Renal cortex interstitium (tissue), 15 donors: ENCODE results near the gene NKX6-1. TPM values are rescaled to one million over a fixed set of nuclear protein-coding genes. Genes with fewer than 3 reads are reported as not detected.

Experiments
- DNase-seq, 11 donors: peaks; one replicate each; pipeline ENCODE4 v3.0.0-alpha.2; 2013; ENCODE audit warnings: low read depth in 9 of 11, low spot score in 4 of 11; ENCODE audit errors: extremely low read depth in 1 of 11
- long read RNA-seq, 16 experiments: transcript quantifications; one replicate each; lab custom pipeline, GENCODE V29; 2026
- polyA plus RNA-seq, 3 donors: library from polyadenylated mRNA; unstranded; fragments of 120-200 nt; gene quantifications; one replicate each; pipeline ENCODE4 v1.2.1, GENCODE V29; 2013; ENCODE audit not compliant: insufficient read length in 3 of 3

Gene NKX6-1
- under 1 TPM in 1 of 3 donors, not detected in 2; 0.13 TPM for polyA plus RNA-seq
- long read RNA-seq, donor 1, result 0 reads
- long read RNA-seq, donor 2, result 0 reads
- long read RNA-seq, donor 3, result 0 reads
- long read RNA-seq, donor 4, result 0 reads
- long read RNA-seq, donor 5, result 0 reads
- long read RNA-seq, donor 6, result 0 reads
- long read RNA-seq, donor 7, result 0 reads
- long read RNA-seq, donor 8, result 0 reads
- long read RNA-seq, donor 9, result 0 reads
- long read RNA-seq, donor 10, result 0 reads
- long read RNA-seq, donor 11, result 0 reads
- long read RNA-seq, donor 12, result 0 reads
- long read RNA-seq, donor 13, result 0 reads
- long read RNA-seq, donor 14, result 0 reads
- long read RNA-seq, donor 15, result 0 reads
- long read RNA-seq, donor 16, result 0 reads

DNA sequence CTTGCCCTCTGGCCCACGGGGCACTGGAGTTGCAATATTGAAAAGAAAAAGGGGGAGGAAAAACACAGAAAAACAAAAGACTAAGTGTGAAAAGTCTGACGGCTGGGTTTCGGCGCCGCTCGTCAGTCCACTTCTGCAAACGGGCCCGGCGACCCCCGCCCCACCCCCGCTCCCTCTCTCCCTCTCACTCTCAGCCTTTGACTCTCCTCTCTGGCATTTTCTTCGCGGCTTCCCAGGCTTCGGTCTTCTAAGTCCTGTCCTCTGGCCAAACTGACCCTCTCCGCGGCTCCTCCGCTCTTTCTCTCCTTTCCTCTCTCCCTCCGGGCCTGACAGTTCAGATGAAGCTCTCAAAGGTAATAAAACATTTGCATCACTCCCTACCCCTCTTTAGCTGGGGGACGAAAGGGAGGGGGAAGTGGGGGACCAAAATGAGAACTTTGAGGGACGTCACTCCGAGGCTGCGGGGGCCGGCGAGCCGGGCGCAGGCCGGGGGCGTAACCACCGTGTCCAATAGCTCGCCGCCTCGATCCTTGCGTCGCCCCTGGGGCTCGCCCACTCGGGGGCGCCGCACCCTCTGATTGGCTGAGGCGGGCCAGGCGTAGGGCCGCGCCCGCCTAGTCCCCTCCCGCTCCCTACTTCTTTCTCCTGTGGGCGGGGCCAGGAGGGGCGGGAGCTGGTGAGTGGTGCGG is at the start of gene NKX6-1:
Gene NKX6-1, minus strand, starts transcription at position 358 of the 689 bp plus-strand sequence. CDS start 1,064 bp downstream, outside the sequence.
- peak in 3 of 11 donors; percentile 48 to 67 (median 60) for DNase-seq

DNA sequence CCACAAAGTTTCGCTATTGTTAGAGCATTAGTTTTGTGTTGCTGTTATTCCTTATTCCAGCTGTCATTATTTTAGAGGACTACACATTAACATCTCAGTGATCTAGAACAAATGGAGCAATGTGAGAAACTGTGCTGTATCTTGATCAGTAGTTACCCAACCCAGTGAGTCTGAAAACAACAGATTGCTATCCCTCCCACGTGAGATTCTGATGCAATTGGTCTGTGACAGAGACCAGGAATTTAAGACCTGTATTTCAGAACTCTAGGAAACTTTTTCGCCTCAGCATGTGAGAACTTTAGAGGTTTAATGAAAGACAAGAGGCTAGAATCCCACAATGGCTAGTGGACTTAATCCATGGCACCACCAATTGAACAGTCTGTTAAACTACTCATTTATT is 48.1 kb upstream of the NKX6-1 start:
- no peak for DNase-seq

DNA sequence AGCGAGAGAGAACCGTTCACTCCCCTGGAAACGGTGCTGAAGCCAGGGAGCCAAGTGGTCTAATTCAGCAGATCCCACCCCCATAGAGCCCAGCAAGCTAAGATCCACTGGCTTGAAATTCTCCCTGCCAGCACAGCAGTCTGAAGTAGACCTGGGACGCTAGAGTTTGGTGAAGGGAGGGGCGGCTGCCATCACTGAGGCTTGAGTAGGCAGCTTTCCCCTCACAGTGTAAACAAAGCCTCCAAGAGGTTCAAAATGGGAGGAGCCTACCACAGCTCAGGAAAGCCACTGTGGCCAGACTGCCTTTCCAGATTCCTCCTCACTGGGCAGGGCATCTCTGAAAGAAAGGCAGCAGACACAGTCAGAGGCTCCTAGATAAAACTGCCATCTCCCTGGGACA is 46.0 kb upstream of the NKX6-1 start:
- no peak for DNase-seq

DNA sequence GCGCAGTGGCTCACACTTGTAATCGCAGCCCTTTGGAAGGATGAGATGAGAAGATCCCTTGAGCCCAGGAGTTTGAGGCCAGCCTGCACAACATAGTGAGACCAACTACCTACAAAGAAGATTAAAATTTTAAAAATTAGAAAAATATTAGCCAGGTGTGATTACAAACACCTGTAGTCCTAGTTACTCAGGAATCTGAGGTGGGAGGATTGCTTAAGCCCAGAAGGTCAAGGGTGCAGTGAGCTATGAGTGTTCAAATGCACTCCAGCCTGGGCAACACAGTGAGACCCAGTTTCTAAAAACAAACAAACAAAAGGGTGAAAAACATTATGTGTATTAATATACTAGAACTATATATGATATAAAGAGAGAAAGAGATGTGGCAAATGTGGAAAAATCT is 36.8 kb upstream of the NKX6-1 start:
- DNase-seq, result no peak

DNA sequence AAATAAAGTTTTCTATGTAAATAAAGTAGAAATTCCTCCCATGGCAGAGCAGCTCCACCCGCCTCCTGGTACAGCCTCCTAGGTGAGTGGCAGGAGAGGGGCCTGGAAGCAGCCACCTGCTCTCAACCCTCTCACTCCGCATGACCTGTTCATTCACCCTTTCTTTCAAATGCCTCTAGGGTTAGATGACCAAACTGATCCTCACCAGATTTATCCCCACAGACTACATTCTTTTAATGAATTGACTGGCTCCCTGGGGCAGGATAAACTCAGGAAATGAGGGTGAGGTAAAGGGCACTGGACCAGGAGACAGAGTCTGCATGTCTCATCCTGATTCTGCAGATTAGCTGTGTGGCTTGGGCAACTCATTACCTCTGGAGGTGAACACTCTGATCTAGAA is 32.6 kb upstream of the NKX6-1 start:
- DNase-seq, result no peak

DNA sequence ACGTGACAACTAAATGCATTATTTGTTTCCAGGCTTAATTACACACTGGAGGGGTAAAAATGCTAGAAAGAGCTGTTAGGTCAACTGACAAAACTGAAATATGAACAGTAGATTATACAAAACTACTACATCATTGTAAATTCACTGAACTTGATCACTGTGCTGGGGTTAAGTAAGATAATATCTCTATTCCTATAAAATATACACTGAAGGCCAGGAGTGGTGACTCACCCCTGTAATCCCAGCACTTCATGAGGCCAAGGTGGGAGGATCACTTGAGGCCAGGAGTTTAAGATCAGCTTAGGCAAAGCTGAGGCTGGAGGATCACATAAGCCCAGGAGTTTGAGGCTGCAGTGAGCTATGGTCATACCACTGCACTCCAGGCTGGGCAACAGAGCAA is 31.8 kb upstream of the NKX6-1 start:
- no peak for DNase-seq

DNA sequence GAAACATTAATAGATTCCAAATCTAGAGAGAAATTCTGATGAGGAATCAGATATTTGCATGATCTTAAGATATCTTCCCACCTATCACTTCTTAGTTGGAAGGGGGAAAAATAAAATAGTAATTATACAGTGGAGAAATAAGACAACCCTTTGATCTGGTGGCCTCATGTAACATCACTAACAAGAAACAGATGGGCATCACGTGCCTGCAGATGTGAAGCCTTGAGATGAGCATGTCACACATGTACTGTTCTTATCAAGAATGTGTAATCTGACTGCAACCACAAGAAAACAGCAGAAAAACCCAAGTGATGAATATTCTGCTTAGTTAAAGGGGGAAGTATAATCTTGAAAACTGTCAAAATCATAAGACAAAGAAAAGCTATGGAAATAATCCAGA is 31.4 kb upstream of the NKX6-1 start:
- DNase-seq, result no peak

DNA sequence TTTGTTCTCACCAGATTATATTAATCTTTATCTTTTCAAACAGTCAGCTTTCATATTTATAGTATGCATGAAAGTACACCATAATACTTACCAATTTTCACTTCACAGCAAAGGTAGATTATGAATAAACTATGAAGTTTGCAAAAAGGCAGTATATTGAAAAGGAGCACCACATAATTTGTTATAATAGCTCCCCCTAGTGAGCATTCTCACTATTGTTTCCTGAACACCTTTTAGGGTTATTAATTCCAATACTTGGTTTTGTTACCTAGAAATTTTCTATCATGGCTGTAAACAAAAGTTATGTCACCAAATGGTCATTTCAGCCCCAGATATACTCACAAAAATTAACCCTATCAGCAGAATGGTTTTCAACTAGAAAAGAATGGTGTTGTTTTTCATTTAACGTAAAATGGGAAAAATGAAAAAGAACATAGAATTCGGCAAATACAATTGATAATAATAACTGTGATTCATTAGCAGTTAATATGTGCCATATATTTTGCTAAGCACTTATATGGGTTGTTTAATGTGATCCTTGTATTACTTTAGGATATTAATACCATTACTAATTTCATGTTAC is 30.2 kb upstream of the NKX6-1 start:
- peak in 4 of 11 donors; percentile 6 to 20 (median 8) for DNase-seq

DNA sequence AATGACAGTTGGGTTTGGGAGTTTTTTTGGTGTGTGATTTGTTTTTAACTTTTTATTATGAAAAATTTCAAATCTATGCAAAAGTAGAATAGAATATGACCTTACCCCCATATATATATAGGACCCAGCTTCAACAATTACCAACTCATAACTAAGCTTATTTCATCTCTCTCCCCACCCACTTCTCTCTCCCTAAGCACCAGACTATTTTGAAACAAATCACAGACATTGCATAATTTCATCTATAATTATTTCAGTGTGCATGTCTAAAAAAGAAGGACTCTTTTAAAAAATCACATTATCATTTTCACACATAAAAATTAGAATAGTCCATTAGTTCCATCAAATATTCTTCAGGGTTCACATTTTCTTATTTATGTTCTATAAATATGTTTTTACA is 28.3 kb upstream of the NKX6-1 start:
- no peak for DNase-seq

DNA sequence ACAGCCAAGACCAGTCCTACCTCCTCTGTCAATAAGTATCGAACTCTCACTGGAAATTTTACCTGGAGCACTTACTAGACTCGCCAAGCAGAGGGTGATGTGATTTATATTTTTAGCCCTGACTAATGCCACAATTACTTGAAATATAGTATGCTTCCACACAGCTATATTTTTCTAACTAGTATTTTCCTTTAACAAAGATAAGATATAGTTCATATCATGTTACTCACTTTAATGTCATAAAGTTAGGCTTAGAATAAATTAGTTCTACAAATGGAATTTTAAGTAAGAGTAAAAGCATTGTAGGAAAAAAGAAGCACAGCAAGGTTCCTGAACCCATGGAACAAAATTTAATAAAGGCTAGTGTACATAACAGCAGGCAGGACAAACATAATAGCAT is 16.0 kb upstream of the NKX6-1 start:
- no peak for DNase-seq

DNA sequence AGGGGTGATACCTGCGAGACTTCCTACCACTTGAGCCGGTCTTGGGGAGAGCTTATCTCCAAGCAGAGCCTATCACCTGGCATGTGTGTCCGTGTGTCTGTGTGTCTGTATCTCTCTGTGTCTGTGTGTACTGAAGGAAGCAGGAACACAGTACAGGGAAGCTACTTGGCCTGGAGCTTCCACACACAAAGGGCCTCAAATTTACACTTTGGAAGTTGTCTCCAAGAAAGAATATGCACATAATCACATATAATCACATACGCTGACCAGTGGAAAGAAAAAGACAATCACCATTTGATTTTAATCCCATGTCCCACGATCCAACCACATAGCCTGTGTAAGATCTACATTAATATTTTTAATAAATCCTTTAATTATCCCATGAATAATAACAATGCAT is 13.2 kb upstream of the NKX6-1 start:
- DNase-seq, result no peak

DNA sequence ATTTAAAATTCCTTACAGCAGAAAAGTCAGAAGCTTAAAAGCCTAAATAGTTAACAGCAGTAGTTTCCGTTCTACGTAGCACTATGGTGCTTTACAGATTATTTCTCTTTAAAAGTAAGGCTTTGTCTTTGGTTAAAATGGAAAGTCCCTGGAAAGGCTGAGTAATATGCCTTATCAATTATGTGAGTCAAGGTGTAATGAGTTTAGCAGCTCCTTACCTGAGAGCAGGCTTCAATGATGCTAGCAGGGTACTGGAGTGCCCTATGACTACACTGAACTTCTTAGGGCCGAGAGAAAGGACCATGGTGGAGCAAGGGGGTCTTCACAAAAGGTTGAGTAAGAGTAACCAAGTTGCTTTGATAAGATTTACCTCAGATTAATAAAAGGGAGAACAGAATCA is 12.6 kb upstream of the NKX6-1 start:
- no peak for DNase-seq

DNA sequence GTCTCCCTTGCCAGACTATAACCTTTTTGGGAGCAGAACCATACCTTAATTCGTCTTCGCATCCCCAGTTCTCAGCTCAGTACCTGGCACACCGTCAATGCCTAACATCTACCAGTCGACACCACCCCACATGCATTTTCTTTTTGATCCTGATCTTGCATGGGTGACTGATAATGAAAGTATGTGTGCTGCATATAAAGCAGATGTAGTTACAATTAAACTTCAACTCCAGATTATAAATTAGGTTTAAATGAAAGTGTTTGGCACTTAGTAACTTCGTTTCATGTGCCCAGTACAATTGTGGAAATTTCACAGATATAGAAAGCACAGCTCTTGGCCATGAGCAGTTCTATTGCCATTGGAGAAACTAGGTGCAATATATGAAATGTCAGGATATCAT is 8.8 kb upstream of the NKX6-1 start:
- no peak for DNase-seq

DNA sequence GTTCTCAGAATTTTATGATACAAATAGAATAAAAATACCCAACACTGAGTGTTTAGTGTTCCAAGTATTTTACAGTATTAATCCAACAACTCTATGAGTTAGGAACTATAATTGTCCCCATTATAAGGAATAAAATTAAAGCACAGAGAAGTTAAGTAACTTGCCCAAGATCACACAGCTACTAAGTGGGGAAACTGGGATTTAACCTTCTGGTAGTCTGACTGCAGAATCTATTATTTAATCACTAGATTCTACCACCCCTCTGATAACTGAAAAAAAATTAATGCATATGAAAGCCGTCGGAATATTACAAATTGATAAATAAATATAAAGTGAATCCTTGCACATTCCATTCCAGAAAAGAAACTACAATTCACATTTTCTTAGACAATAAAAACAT is 5.7 kb upstream of the NKX6-1 start:
- DNase-seq, result no peak

DNA sequence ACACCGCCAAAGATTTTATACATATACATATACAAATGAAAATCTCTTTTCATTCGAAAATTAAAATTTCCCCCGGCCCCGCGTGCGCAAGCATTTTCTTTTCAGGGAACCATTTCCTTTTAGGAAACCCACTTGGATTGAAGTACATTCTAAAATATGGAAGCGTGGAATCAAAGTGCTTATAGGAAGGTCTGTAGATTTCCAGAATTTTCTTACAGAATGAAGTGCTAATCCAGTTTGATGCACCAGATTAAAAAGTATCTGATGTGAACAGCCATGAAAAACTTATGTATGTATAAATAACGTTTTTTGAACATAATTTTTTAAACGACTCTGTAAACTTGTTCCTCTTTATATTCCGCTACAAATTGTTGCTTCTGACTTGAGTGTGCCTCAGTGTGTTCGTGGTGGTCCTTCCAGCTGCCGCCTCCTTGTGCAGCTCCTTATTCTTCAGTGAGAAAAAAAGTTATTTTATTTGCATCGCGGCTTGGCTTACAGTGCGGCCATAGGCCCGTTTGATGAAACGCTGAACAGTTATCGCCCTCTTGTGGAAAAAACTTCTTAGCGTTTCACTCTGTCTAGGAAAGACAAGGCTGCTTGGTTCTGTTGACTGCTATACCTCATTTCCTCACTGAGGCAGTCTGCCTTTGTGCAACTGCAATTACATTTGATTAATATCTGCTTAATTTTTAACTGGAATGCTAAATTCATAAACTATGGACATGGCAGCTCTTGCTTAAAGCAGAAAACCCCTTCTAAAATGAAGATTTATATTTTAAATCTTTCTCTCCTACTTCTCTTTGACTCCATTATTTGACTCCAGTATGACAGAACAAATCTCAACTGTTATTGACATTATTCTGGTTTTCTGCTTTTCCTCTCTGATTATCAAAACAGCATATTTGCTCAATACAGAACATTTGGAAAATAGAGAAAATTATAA is 4.7 kb upstream of the NKX6-1 start:
- peak in 6 of 11 donors; percentile 69 to 84 (median 76) for DNase-seq

DNA sequence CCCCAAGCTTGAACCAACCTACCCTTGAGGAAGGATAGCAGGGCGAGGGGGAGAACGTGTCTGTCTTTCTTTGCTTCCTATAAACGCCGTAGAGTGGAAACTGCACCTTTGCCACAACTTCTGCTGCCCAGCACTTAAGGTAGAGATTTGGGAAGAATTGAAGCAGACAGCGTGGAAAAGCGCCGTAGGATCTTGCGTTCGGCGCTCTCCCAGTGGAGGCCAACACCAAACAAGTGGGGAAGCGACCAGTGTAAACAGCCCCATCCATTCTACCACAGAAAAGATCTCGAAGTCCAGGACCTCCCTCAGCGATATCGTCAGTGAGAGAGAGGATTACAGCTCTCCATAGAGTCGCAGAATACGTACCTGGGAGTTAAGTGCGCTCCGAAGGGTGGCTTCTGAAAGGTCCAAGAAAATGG is 3.9 kb upstream of the NKX6-1 start:
- DNase-seq, result no peak

DNA sequence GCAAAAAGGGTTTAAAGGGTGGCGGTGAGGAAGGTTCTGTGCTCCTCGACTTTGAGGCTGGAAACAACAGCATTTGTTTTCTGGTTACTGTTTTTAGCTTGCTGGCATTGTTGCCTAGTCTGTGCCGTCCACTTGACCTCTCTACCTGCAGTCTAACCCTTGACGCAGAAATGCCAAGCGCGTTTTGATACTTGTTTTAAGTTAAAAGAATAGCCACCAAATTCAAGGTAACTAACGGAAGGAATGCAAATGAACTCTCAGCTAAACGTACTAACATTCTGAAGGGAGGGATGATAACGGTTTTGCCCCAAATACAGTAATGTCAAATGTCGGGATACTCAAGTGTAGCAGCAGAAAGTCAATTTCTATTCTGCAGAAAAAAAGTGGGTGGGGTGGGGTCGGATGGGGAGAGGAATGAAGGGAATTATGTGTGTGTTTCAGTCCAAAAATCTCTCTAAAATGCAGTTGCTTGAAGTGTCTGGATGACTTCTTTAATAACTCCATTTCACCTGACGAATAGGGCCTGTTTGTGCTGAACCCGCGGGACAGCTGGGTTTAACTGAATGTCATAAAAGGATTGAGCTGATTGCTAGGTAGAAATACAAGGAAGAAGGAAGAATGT is 3.4 kb upstream of the NKX6-1 start:
- DNase-seq, result no peak

DNA sequence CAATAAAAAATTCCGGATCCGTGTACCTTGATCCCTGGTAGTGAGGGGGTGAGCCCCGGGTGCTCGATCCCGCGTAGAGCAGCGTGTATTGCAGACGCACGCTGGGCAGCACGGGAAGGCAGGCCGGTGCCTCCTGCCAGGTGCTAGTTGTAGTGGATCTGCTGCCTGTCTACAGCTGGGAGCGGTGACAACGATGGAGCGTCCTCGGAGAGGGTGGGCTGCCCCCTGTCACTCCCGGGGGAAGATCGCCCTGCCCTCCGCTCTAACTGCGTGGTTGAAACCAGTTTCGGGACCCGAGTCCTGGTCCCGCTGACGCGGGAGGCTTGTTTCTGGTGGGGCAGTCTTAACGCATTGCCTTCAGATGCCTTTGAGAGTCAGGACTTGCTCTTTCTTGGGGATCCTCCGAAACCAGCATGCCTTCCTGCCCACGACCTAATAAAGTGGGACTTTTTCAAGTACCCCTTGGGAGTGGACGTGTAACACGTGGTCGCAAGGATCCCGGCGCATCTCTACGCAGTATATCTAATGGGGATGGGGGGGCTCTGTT is 2.7 kb upstream of the NKX6-1 start:
- DNase-seq, result no peak

DNA sequence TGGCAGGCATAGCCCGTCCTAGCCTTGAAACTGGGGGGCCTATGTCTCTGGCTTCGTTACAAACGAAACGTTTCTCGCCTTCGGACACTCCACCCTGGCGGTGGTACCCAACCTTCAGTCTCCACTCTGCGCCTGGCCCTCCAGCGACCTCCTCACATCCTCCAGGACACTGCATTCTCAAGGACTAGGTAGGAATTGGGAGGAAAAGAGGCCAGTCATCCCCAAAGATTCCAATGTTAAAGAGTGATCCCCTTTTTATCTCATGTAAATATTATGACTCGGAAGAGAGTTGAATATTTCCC is 2.1 kb upstream of the NKX6-1 start:
- DNase-seq, result no peak
